NCI-H2029 treated with DMSO at 0.1 percent for 48 hours (cell line): Measurements from ENCODE around the gene SLC35F1.
A peak's percentile ranks its signal among the peaks of the same experiment; 100 is the strongest.

Experiments
- DNase-seq: peaks from one replicate; lab custom pipeline; 2025; lab: John Stamatoyannopoulos, UW

SLC35F1 gene

GRCh38 chr6:118313762-118314161 lies 406.7 kb downstream of the SLC35F1 start:
- no peak for DNase-seq

- no peak for DNase-seq
Measured at GRCh38 chr6:118316796-118317384, 409.8 kb downstream of the SLC35F1 start.

GRCh38 chr6:118317581-118318563 lies 410.8 kb downstream of the SLC35F1 start:
- no peak for DNase-seq

GRCh38 chr6:118318648-118319047 lies 411.6 kb downstream of the SLC35F1 start:
- no peak for DNase-seq

- no peak for DNase-seq
Measured at GRCh38 chr6:118319416-118319815, 412.4 kb downstream of the SLC35F1 start.

GRCh38 chr6:118319894-118320649 lies 413.0 kb downstream of the SLC35F1 start:
- no peak for DNase-seq

GRCh38 chr6:118320652-118321051 lies 413.6 kb downstream of the SLC35F1 start:
- no peak for DNase-seq

- DNase-seq: no peak
Measured at GRCh38 chr6:118324116-118324515, 417.1 kb downstream of the SLC35F1 start.

- no peak for DNase-seq
Measured at GRCh38 chr6:118325220-118325860, 418.3 kb downstream of the SLC35F1 start.

- no peak for DNase-seq
Measured at GRCh38 chr6:118326712-118327111, 419.6 kb downstream of the SLC35F1 start.

GRCh38 chr6:118327237-118327636 lies 420.2 kb downstream of the SLC35F1 start:
- DNase-seq: peak; percentile 68

GRCh38 chr6:118333772-118334171 lies 426.7 kb downstream of the SLC35F1 start:
- peak; percentile 28 for DNase-seq

GRCh38 chr6:118334634-118335033 lies 427.6 kb downstream of the SLC35F1 start:
- no peak for DNase-seq

- DNase-seq: peak; percentile 90
Measured at GRCh38 chr6:118335325-118335816, 428.3 kb downstream of the SLC35F1 start.

GRCh38 chr6:118344014-118344670 lies 437.1 kb downstream of the SLC35F1 start:
- DNase-seq: no peak

GRCh38 chr6:118350881-118351430 lies 443.9 kb downstream of the SLC35F1 start:
- DNase-seq: peak; percentile 27

- DNase-seq: peak; percentile 61
Measured at GRCh38 chr6:118353564-118353963, 446.5 kb downstream of the SLC35F1 start.

- no peak for DNase-seq
Measured at GRCh38 chr6:118354641-118355040, 447.6 kb downstream of the SLC35F1 start.

GRCh38 chr6:118356054-118356453 lies 449.0 kb downstream of the SLC35F1 start:
- DNase-seq: no peak

GRCh38 chr6:118356686-118357085 lies 449.6 kb downstream of the SLC35F1 start:
- DNase-seq: no peak
